C4-2B (cell line): ENCODE results near the gene CLEC3A.
"Not testable (repeated sequence)": the region's sequence is repeated elsewhere in the genome, so short reads cannot be mapped to it uniquely, and the experiment has no call there.

Experiments used
- H3K27ac ChIP-seq: fragments of 450-650 bp; 2 replicates; pipeline ENCODE4 v1.5.1; 2017
- CTCF ChIP-seq: fragments of 450-650 bp; conservative IDR thresholded peaks from 2 replicates; pipeline ENCODE4 v1.5.1; 2017; ENCODE audit warnings: mild to moderate bottlenecking
- ZFX ChIP-seq: fragments of 450-650 bp; IDR thresholded peaks from 2 replicates; pipeline ENCODE4 v1.6.1; 2017

Gene CLEC3A

GRCh38 chr16:77989846-77990245 is 32.5 kb upstream of the CLEC3A start:
- no peak overlapping the region for H3K27ac ChIP-seq
- TF ChIP-seq CTCF (no peak), ZFX (no peak)

- TF ChIP-seq ZFX (no peak), CTCF (no peak)
- no peak overlapping the region for H3K27ac ChIP-seq
Observed at GRCh38 chr16:77991701-77992100, 30.6 kb upstream of the CLEC3A start.

GRCh38 chr16:77992381-77992780 is 30.0 kb upstream of the CLEC3A start:
- not testable (repeated sequence) for H3K27ac ChIP-seq

GRCh38 chr16:77993111-77993985 is 29.0 kb upstream of the CLEC3A start:
- TF ChIP-seq CTCF = no peak
- TF ChIP-seq ZFX = no peak
- no peak overlapping the region for H3K27ac ChIP-seq

GRCh38 chr16:77995843-77996455 is 26.4 kb upstream of the CLEC3A start:
- no peak overlapping the region for H3K27ac ChIP-seq
- TF ChIP-seq ZFX = no peak
- TF ChIP-seq CTCF = no peak

- H3K27ac ChIP-seq = no peak overlapping the region
- TF ChIP-seq ZFX (no peak), CTCF (no peak)
Observed at GRCh38 chr16:77998350-77999023, 23.9 kb upstream of the CLEC3A start.

GRCh38 chr16:78001451-78002025 is 20.8 kb upstream of the CLEC3A start:
- TF ChIP-seq CTCF (no peak), ZFX (no peak)
- H3K27ac ChIP-seq = no peak overlapping the region
